Peyer's patch (tissue), 4 donors: Measurements from ENCODE around the gene SH3BGRL2. TPM values are rescaled to one million over a fixed set of nuclear protein-coding genes. Genes with fewer than 3 reads are reported as not detected.

Source experiments
- DNase-seq, 3 donors: peaks; one replicate each; pipeline ENCODE4 v3.0.0-alpha.2; 2017 to 2019
- H3K27ac ChIP-seq, 4 donors: fragments of 200-600 bp; sonication (generic); one replicate each; pipeline ENCODE4 v1.5.1; 2016 to 2019
- H3K27me3 ChIP-seq, 2 donors: fragments of 200-600 bp; sonication (generic); one replicate each; pipeline ENCODE4 v1.5.1; 2019
- H3K36me3 ChIP-seq, 3 donors: fragments of 200-600 bp; sonication (generic); one replicate each; pipeline ENCODE4 v1.5.1; 2016 to 2019
- H3K4me1 ChIP-seq, 4 donors: fragments of 200-600 bp; sonication (generic); one replicate each; pipeline ENCODE4 v1.5.1; 2016 to 2019
- H3K4me3 ChIP-seq, 4 donors: fragments of 200-600 bp; sonication (generic); 1 replicate in 3 of 4; 2 replicates in 1 of 4; pipeline ENCODE4 v1.5.1; 2016 to 2019; ENCODE audit warnings: mild to moderate bottlenecking in 1 of 4
- H3K9me3 ChIP-seq, 4 donors: fragments of 200-600 bp; sonication (generic); one replicate each; pipeline ENCODE4 v1.5.1; 2016 to 2019; ENCODE audit warnings: mild to moderate bottlenecking in 1 of 4
- POLR2A ChIP-seq, 2 donors: fragments of 450-650 bp; IDR thresholded peaks; one replicate each; pipeline ENCODE4 v1.5.1; 2017; ENCODE audit warnings: antibody characterized with exemption in 2 of 2, mild to moderate bottlenecking in 2 of 2, moderate library complexity in 2 of 2
- total RNA-seq, 4 donors: library from RNA; depleted of rRNA; stranded (reverse); fragments of >200 nt; gene quantifications; one replicate each; pipeline ENCODE4 v1.1.0, GENCODE V29; 2016
- TF ChIP-seq, protein P1 (sequence below), 6 experiments: fragments of 450-650 bp in 4 of 6; fragments of 200-600 bp in 2 of 6; sonication (generic) in 1 of 6; IDR thresholded peaks; one replicate each; pipeline ENCODE4 v1.5.1; 2017 to 2019; ENCODE audit warnings: antibody characterized with exemption in 6 of 6, mild to moderate bottlenecking in 3 of 6, moderate library complexity in 1 of 6

The SH3BGRL2 gene
- total RNA-seq, 4 donors from 2014 or later: 54.5 to 114 (median 84.8) TPM

DNA sequence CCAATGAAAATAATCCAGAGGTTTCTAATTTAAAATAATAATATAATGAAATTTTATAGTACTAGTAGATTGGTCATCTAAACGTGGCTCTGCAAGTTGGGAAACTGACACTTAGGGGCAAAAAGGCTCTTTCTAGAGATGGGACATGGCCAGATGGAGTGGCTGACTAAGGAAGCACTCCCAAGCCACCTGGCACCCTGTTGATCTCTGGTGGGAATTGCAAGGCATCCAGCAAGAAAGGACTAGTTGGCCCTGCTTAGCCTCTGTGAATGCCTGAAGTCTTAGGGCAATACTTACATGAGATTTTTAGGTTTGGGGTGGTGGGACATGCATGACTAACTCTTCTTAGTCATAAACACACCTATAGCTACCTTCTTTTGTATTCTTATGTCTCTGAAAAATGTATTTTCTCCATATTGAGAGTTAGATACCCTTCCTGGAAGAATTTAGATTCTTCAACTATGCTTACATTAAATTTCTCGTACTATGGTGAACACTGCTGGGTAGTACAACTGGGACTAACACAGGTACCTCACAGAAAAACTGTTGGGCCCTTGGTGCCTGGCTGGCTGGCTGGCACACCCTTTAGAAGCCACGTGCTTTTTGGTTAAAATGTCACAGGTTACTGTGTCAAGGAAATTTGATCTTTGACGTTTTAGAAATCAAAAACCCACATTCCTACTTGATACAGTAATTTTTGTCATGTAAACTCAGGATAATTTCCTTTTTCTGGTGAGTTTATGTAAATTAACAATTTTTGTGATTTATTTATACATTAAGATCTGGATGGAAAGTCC, 25.0 kb upstream of the SH3BGRL2 start:
- Histone ChIP-seq H3K27me3 (no peaks in the 10 kb centered on the region), H3K27ac (no peak overlapping the region), H3K36me3 (no peaks in the 10 kb centered on the region), H3K4me1 (peaks cover 0 to 17% (median 0%) of the 10 kb centered on the region in 4 donors), H3K4me3 (no peak overlapping the region), H3K9me3 (no peaks in the 10 kb centered on the region)
- no peak for DNase-seq
- no peak for TF ChIP-seq POLR2A (IDR thresholded peaks at IDR 0.05)
- TF ChIP-seq, protein P1, sequence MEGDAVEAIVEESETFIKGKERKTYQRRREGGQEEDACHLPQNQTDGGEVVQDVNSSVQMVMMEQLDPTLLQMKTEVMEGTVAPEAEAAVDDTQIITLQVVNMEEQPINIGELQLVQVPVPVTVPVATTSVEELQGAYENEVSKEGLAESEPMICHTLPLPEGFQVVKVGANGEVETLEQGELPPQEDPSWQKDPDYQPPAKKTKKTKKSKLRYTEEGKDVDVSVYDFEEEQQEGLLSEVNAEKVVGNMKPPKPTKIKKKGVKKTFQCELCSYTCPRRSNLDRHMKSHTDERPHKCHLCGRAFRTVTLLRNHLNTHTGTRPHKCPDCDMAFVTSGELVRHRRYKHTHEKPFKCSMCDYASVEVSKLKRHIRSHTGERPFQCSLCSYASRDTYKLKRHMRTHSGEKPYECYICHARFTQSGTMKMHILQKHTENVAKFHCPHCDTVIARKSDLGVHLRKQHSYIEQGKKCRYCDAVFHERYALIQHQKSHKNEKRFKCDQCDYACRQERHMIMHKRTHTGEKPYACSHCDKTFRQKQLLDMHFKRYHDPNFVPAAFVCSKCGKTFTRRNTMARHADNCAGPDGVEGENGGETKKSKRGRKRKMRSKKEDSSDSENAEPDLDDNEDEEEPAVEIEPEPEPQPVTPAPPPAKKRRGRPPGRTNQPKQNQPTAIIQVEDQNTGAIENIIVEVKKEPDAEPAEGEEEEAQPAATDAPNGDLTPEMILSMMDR (IDR thresholded peaks at IDR 0.05): no peak

DNA sequence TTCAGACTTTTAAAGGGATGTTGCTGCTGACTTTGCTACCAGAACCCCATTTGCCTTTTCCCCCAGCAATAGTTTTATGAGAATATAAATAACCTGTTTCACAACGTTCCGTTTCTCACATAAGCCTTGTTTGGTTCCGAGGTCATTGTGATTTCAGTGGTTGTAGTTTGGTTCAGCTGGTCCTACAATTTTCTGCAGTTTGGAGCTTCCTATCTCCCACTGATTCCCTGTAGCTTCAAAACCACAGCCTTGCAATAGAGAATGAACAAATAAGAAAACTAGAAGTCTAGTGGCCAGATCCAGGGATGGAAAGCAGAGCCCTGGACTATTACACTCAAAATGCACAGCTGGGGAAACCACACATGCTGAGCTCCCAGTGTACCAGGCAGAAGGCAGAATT, 24.1 kb upstream of the SH3BGRL2 start:
- DNase-seq: no peak
- Histone ChIP-seq H3K4me3 (no peak overlapping the region), H3K27me3 (no peaks in the 10 kb centered on the region), H3K4me1 (peaks cover 0 to 17% (median 0%) of the 10 kb centered on the region in 4 donors), H3K36me3 (no peaks in the 10 kb centered on the region), H3K27ac (no peak overlapping the region), H3K9me3 (no peaks in the 10 kb centered on the region)
- TF ChIP-seq, protein P1 (IDR thresholded peaks at IDR 0.05): no peak
- TF ChIP-seq POLR2A (IDR thresholded peaks at IDR 0.05): no peak

DNA sequence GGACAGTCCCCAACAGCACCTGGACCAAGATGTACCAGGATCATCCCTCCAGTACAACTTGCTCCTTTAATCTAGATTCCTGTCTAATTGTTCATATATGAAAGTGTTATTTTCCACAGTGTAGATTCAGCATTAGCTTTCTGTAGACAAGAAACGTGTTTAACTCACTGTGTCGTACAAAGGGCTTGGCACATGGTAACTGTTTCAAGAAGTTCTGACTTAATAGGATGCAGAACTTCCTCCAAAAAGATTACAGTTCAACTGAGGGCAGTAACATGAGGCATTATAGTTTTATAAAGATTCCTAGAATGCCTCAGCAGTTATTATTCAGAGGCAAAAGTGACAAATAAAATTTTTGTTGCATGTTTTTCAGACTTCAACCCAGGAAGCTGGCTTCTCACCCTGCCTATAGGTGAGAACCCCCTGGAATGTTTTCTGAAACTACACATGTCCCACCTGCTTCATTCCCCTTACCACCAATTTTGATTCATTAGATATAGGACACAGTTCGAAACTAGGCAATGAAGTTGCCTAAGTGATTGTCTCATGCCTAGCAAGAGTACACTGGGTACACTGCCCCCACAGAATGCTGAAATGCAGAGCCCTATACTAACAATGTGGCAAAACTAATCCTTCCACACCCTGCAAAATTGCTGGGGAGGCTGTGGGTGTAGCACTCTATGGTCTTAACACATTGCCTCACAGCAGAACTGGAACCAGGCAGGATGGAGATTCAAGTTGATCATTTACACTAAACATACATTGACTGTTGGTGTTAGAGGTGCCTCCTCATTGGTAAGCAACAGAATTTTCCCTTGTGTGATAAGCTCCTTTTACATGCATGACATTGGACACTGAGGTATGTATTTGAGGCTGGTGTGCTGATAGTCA, 22.6 kb upstream of the SH3BGRL2 start:
- Histone ChIP-seq H3K4me1 (peaks cover 0 to 17% (median 0%) of the 10 kb centered on the region in 4 donors), H3K36me3 (no peaks in the 10 kb centered on the region), H3K9me3 (no peaks in the 10 kb centered on the region), H3K27ac (peak overlapping the region in 2 of 4 donors; percentile 26 to 63), H3K4me3 (no peak overlapping the region), H3K27me3 (no peaks in the 10 kb centered on the region)
- DNase-seq: peak in 1 of 3 donors; percentile 54
- TF ChIP-seq POLR2A (IDR thresholded peaks at IDR 0.05): no peak
- TF ChIP-seq, protein P1 (IDR thresholded peaks at IDR 0.05): no peak

DNA sequence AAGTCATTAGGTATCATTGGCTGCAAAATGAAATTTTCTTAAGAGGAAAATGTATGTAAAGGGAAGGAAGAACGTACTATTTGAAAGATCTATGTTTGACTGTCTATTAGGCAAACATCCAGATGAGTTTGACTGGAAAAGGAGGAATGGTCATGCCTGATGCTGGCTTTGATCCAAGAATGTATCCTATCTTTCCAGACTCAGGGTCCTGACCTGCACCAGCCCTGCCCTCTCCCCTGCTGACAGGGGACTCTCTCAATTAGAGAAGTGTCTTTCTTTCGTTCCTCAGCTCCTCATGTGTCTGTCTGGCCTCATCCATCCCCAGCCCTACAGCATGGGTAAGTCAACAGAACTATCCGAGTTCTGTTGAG, 21.9 kb upstream of the SH3BGRL2 start:
- H3K27ac ChIP-seq: peak overlapping the region in 1 of 4 donors; percentile 20
- no peaks in the 10 kb centered on the region for H3K27me3 ChIP-seq
- H3K4me3 ChIP-seq: no peak overlapping the region
- H3K9me3 ChIP-seq: no peaks in the 10 kb centered on the region
- no peaks in the 10 kb centered on the region for H3K36me3 ChIP-seq
- no peak for DNase-seq
- H3K4me1 ChIP-seq: peaks cover 0 to 17% (median 0%) of the 10 kb centered on the region in 4 donors
- TF ChIP-seq, protein P1 (IDR thresholded peaks at IDR 0.05): no peak
- TF ChIP-seq POLR2A (IDR thresholded peaks at IDR 0.05): no peak

DNA sequence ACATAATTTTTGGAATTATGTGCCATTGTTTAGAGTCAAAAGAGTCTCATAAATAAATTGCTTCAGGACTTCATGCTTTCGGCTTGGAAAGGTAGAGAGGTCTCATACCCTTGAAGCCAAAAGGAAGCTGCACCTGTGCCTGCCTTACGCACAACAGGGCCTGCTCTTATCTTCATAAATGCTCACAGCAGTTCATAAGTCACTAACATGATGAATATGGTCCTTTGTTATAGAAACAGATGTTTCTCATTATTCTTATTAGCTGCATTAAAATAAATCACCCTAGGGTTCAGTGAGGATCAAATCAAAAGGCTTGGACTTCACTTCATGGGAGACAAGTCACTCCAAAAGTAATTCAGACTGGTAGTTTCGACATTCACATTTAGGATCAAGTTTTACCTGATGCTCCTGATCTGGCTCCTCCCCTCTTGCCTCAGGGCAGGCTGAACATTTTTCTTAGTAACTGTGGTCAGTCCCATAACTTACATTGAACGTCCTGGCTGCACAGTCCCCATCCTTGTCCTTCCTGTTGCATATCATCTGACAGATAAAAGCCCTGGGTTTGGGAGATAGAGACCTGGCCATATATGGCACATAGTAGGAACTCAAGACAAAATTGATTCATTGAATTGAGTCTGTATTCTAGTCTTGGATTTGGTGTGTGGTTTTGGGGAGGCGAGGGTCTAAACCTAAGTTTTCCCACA, 20.7 kb upstream of the SH3BGRL2 start:
- TF ChIP-seq, protein P1 (IDR thresholded peaks at IDR 0.05): no peak
- TF ChIP-seq POLR2A (IDR thresholded peaks at IDR 0.05): no peak
- Histone ChIP-seq H3K36me3 (no peaks in the 10 kb centered on the region), H3K4me1 (peaks cover 0 to 17% (median 0%) of the 10 kb centered on the region in 4 donors), H3K4me3 (no peak overlapping the region), H3K27ac (peak overlapping the region in 1 of 4 donors; percentile 21), H3K9me3 (no peaks in the 10 kb centered on the region), H3K27me3 (no peaks in the 10 kb centered on the region)
- DNase-seq: no peak
